ENCODE data around the gene RAD51D.
A peak's percentile ranks its signal among the peaks of the same experiment; 100 is the strongest.
"Not testable (repeated sequence)": the region's sequence is repeated elsewhere in the genome, so short reads cannot be mapped to it uniquely, and the experiment has no call there.

RAD51D gene

GRCh38 chr17:35090707-35091106 is 29.0 kb downstream of the RAD51D start:
- not testable (repeated sequence) for DNase-seq (ENCODE audit: low read depth in 2 of 2)

DNA sequence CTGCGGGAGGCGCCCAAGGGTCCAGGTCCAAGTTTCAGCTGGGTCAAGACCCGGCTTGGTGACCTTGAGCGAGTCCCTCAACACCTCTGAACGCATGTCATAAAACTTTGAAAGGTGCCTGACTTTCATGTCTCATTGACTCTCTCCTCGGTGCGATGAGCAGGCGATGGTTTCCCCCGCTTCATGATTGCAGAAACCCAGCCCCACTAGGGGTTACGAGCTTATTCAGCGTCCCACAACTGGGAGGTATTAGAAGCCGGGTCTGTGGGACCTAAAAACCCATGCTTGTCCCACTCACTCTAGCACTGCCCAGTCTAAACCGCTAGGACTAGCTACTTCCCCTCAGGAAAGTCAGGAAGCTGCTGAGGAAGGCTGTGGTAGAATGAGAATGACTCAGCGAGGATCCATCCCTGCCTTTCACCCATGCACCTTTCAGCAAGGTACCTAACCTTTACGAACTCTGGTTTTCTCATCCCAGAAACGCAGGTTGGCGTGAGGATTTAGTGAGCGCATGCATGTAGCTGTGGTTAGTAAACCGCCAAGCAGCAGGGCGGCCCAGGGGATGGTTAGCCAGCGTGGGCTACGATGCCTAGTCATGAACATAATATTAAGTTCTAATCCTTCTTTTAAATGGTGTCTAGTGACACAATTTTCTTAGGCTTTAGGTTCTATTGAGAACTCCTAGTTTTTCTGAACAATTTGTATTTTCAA is 29.9 kb downstream of the RAD51D start:
- peak; percentile 38 to 43 for DNase-seq (ENCODE audit: low read depth in 2 of 2)

- peak; percentile 85 to 89 for DNase-seq (ENCODE audit: low read depth in 2 of 2)
These were observed 30.6 kb downstream of the RAD51D start for GRCh38 chr17:35088881-35089585.

DNA sequence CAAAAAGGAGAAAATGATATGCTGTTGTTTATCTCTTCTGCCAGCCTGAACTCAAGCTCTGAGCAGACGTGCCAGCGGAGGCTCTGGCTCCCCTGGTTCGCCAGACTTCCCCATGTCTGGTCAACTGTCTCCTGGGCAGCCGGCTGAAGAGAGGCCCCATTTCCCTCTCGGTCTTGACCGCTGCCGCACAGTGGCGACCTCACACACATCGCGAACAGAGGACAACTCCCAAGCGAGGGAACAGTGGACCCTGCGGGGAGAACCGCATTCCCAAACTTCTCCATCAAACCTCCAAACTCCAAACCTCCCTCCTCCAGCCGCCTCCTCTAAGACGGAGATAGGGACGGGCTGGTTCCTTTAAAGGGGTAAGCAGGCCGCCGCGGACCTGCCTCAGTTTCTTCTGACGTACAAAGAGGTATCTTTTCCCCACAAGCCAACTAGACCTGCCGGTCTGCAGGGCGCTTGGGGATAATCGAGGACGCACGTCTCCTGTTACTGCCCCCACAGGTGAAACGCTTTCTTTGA is 31.2 kb downstream of the RAD51D start:
- DNase-seq (ENCODE audit: low read depth in 2 of 2), result no peak

DNA sequence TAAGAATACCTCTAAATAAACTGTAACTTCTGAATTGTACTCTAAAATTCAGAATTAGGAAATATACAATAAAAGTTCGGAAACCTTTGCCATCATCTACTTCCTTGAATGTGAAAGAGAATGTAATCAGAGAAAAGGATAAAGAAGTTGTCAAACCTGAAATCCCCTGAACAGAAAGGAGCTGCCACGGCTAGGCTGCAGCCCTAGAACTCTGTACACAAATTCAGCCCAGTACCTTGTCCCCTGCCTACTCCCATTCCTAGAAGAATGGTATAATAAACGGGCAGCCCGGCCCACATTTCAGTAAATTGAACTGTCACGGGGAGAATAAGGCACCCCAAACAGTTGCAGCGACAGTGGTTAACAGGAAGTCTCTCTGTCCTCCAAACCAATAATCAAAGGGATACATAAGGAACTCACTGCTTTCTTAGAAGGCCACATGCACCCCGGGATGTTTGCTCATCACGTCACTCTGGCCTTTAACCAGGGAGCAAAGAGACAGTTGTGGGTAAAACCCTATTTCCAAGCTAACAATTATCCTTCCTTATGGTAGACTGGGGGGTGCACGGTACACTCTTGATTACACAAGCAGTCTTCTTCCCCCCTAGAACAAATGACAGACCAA is 31.8 kb downstream of the RAD51D start:
- no peak for DNase-seq (ENCODE audit: low read depth in 2 of 2)

DNA sequence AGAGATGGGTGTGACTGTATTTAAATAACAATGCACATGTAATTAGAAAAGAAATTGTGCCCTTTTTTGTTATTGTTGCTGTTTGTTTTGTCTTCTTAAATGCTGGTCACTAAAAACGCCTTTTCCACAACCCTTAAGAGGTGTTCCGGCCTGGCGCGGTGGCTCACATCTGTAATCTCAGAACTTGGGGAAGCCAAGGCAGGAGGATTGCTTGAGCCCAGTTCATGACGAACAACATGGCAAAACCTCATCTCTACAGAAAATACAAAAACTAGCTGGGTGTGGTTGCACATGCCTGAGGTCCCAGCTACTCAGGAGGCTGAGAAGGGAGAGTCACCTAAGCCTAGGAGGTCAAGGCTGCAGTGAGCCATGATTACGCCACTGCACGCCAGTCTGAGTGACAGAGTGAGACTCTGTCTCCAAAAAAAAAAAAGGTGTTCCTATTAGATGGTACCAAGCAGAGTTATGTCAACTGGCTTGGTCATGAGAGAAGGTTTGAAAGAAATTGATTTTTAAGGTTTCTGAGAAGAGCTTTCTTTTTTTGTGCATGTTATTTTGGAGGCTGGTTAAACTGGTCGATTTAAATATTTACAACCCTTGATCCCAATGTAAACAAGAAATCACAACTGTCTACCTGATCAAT is 32.6 kb downstream of the RAD51D start:
- DNase-seq (ENCODE audit: low read depth in 2 of 2), result no peak

- DNase-seq (ENCODE audit: low read depth in 2 of 2), result no peak
These were observed 33.5 kb downstream of the RAD51D start for GRCh38 chr17:35086164-35086563.

DNA sequence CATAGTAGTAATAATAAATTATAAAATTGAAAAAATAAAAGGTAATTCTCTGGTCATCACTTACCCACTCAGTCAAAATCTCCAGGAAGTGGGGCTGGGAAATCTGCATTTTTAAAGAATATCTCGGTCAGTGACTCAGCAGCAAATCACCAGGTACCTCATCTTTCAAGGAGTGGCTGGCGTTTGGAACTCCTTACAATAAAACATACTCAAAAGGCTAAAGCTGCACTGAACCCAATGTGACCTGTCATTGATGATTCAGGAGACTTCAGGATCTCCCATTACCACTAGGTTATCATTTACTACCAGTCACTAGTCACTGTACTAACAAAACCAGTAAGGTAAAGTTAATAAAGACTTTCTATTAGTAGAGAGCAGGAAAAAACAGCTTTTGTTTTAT is 34.7 kb downstream of the RAD51D start:
- DNase-seq (ENCODE audit: low read depth in 2 of 2), result no peak

GRCh38 chr17:35083071-35083470 is 36.6 kb downstream of the RAD51D start:
- no peak for DNase-seq (ENCODE audit: low read depth in 2 of 2)

- DNase-seq (ENCODE audit: low read depth in 2 of 2), result no peak
These were observed 37.5 kb downstream of the RAD51D start for GRCh38 chr17:35082073-35082657.

DNA sequence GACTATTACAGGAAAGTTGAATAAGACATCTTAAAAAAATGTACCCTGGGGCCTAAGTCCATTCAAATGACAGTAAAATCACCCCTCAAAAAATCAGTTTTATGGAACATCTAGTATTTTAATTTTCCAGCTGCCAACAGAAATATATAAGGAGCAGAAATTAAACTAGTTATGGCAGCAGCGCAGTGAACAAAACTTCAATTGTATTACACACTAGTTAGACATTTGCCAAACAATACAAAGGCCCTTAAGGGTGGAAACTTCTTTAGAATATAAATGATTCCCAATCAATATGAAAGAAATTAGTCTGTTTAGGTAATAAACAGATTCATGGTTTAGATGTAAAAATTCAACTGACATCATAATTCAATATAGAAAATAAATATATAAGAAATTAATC is 38.0 kb downstream of the RAD51D start:
- no peak for DNase-seq (ENCODE audit: low read depth in 2 of 2)

GRCh38 chr17:35080536-35080935 is 39.1 kb downstream of the RAD51D start:
- DNase-seq (ENCODE audit: low read depth in 2 of 2), result no peak

DNA sequence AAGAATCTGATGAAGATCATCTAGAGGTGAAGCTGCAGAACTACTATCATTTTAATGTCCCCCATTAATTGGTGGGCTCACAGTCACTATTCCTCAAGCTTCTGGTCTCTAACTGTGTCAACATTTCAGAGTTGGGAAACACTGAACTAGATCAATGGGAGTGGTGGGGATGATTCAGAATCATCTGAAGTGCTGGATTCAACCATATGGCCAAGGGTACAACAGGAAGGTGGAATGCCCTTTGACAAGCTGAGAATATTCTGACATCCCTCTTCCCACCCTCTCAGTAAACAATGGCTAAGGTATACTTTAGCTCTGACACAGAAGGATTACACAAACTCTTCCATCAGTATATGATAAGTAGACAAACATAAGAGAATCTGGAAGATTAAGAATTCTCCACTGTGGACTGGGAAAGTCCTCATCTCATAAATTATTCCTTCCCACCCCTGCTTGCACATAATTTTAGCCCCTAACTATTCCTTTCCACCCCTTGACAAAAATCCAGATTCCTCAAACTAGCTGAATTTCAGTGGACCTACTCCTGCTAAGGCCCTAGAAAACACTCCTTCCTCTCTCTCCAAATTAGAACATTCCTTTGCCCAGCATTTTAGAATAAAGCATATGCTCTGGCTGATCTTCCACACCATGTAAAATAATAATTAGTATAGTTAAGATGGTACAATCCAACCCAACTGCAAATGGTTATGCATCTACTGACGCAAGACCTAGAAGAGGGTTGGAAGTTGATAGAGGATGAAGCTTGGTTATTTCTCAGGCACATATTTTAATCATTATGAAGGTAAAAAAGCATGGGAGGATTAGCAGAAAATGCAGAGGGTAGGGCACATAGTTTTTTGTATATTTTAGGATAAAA is 39.9 kb downstream of the RAD51D start:
- DNase-seq (ENCODE audit: low read depth in 2 of 2), result no peak

GRCh38 chr17:35076874-35077273 is 42.8 kb downstream of the RAD51D start:
- DNase-seq (ENCODE audit: low read depth in 2 of 2), result no peak

GRCh38 chr17:35074711-35075707 is 44.7 kb downstream of the RAD51D start:
- DNase-seq (ENCODE audit: low read depth in 2 of 2), result no peak

DNA sequence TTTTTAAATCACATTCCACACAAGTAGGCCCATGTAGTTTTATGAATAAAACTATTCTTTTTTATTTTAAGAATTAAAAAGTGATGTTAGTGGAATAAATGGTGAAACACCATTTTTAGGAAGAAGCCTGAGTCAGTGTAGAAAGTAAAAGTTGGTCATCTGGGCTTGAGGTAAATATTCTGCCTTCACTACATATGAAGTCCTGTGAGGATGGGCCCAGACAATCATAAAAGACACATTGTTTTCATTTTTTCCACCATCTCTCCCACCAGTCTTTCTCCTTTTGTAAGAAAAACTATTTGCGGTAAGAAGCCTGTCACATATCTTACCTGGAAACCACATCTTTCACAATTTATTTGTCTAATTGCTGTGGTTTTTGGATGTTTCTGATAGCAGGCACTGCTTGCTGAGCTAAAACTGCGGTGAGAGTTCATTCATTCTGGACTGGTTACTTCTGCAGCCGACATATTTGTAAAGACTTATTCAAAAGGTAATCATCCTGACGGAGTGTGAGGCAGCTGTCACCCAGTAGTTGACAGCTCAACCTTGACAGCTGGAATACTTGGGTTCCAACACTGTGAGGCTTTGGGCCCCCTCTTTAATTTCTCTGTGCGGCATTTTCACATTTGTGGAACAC is 45.6 kb downstream of the RAD51D start:
- no peak for DNase-seq (ENCODE audit: low read depth in 2 of 2)

GRCh38 chr17:35073183-35073790 is 46.4 kb downstream of the RAD51D start:
- DNase-seq (ENCODE audit: low read depth in 2 of 2), result no peak

GRCh38 chr17:35069311-35069710 is 50.3 kb downstream of the RAD51D start:
- DNase-seq (ENCODE audit: low read depth in 2 of 2), result no peak

- no peak for DNase-seq (ENCODE audit: low read depth in 2 of 2)
These were observed 51.4 kb downstream of the RAD51D start for GRCh38 chr17:35068249-35068648.
